ENCODE results near the gene KASH5. TPM values are rescaled to one million over a fixed set of nuclear protein-coding genes. Genes with fewer than 3 reads are reported as not detected.
"Not testable (repeated sequence)": the region's sequence is repeated elsewhere in the genome, so short reads cannot be mapped to it uniquely, and the experiment has no call there.

Gene KASH5
- total RNA-seq, 1 donor from 2014 or later, result 1.7 TPM

DNA sequence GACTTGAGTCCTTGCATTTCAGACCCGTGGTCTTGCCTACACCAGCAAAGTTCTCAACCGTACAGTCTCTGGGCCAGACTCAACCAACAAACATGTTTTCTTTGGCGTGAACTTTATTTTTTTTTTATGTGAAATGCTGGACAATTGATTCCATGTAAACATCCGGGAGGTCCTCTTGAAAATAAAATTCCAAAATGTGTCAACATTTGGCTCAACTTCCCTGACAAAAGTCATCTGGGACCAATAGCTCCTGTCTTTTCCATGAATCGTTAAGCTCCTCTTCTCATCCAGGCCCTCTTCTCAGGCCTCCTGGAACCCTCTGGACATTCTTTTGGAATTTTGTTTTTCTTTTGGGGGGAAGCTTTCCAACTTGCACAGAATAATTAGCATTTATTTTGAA is 67.7 kb downstream of the KASH5 start:
- DNase-seq (ENCODE audit: low spot score), result no peak

DNA sequence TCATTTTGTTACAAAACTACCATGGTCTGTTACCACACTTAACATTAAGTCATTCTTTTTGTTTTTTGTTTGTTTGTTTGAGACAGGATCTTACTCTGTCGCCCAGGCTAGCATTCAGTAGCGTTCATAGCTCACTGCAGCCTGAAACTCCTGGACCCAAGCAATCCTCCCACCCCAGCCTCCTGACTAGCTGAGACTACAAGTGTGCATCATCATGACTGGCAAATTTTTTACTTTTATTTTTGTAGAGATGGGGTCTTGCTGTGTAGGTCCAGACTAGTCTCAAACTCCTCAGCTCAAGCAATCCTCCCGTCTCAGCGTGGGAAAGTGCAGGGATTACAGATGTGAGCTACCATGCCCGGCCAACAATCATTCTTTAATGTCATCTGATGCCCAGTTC is 68.3 kb downstream of the KASH5 start:
- DNase-seq (ENCODE audit: low spot score), result no peak

DNA sequence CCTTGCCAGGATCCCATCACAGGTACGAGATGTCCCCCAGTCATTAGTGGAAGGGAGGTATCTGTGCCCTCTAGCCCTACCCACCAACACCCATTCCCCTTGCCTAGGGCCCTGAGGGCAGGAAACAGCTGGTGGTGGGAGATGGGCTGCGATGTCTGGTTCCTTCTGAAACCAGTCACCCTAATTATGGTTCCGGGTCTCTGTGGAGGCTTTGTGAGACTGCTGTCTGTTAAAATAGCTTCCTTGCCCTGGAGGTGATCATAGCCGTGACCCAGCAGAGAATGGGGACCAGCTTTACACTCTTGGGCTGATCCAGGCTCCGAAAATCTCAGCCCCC is 70.5 kb downstream of the KASH5 start:
- DNase-seq (ENCODE audit: low spot score), result no peak

DNA sequence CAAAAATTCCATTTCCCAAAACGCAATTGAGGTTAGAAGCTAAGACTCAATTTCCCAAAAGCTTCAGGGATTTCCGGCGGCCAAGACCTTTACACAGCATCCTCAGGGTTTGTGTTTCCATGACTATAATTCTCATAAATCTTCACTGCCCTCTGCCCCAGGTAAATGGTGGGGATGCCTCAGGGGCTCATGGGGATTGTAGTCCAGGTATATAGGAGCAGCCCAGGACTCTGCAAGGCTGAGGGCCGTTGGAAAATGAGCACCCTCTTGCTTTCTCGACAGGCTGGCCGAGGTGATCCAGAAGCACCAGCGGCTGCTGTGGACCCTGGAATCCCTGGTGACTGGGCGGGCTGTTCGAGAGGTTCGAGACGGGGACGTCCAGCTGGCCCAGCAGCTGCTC is 71.3 kb downstream of the KASH5 start:
- no peak for DNase-seq (ENCODE audit: low spot score)

DNA sequence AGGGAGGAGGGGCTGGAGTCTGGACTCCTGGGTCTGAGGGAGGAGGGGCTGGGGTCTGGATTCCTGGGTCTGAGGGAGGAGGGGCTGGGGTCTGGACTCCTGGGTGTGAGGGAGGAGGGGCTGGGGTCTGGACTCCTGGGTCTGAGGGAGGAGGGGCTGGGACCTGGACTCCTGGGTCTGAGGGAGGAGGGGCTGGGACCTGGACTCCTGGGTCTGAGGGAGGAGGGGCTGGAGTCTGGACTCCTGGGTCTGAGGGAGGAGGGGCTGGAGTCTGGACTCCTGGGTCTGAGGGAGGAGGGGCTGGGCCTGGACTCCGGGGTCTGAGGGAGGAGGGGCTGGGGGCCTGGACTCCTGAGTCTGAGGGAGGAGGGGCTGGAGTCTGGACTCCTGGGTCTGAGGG is 73.1 kb downstream of the KASH5 start:
- not testable (repeated sequence) for DNase-seq (ENCODE audit: low spot score)

DNA sequence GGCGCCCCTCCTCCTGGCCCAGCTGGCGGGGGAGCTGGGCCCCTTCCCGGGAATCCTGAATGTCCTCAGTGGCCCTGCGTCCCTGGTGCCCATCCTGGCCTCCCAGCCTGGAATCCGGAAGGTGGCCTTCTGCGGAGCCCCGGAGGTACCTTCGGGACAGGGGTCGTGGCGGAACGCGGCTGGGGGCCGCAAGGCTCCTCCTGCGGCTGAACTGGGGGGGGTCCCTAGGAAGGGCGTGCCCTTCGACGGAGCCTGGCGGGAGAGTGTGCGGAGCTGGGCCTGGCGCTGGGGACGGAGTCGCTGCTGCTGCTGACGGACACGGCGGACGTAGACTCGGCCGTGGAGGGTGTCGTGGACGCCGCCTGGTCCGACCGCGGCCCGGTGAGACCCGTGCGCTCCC is 73.6 kb downstream of the KASH5 start:
- no peak for DNase-seq (ENCODE audit: low spot score)

DNA sequence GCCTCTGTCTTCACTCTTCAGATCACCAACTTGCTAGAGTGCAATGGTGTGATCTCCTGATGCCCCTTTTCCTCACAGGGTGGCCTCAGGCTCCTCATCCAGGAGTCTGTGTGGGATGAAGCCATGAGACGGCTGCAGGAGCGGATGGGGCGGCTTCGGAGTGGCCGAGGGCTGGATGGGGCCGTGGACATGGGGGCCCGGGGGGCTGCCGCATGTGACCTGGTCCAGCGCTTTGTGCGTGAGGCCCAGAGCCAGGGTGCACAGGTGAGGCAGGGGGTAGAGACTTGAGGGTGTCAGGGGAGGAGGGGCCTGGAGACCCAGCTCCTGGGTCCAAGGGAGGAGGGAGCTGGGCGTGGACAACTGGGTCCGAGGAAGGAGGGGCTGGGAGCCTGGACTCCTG is 74.4 kb downstream of the KASH5 start:
- no peak for DNase-seq (ENCODE audit: low spot score)

DNA sequence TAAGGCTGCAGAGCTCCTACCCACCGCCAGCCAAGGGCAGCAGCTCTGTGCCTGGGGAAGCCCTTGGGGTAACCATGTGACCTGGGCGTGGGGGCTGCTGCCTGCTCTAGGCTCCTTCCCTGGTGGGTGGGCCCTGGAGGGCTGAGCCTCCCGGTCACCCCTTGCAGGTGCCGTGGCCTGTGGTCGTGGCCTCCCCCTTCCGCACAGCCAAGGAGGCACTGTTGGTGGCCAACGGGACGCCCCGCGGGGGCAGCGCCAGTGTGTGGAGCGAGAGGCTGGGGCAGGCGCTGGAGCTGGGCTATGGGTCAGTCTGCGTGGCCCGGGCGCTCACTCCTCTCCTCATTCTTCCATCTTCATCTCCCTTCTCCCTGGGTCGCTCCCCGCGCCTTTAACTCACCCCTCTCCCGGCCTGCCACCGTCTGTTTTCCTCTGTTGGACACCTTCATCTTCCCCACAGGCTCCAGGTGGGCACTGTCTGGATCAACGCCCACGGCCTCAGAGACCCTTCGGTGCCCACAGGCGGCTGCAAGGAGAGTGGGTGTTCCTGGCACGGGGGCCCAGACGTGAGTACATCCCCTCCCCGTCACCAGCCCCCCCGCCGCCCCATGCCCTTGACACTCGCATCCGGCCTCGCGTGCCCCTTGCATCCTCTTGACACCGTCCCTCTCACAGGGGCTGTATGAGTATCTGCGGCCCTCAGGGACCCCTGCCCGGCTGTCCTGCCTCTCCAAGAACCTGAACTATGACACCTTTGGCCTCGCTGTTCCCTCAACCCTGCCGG is 76.1 kb downstream of the KASH5 start:
- DNase-seq (ENCODE audit: low spot score), result no peak

DNA sequence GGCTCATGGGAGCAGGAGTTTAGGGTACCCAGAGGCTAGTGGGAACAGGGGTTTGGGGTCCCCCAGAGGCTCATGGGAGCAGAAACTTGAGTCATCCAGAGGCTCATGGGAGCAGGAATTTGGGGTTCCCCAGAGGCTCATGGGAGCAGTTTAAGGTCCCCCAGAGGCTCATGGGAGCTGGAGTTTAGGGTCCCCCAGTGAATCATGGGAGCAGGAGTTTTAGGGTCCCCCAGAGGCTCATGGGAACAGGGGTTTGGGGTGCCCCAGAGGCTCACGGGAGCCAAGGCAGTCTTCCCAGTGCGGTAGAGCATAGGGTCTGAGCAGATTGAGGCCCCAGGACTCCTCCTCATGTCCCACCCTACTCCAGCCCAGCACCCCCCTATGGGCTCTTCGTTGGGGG is 77.3 kb downstream of the KASH5 start:
- no peak for DNase-seq (ENCODE audit: low spot score)

Other genes starting within 250 kb of the KASH5 start
- gene HRC, start 232.9 kb upstream of the KASH5 start, total RNA-seq (ENCODE audit: insufficient read depth, low replicate concordance), result 0.72 TPM
- 8.2 TPM for gene TRPM4, start 230.5 kb upstream of the KASH5 start, total RNA-seq (ENCODE audit: insufficient read depth, low replicate concordance)
- 3.6 TPM for gene SLC6A16, start 63.1 kb upstream of the KASH5 start, total RNA-seq (ENCODE audit: insufficient read depth, low replicate concordance)
- gene CD37, start 52.8 kb upstream of the KASH5 start, total RNA-seq (ENCODE audit: insufficient read depth, low replicate concordance), result 0.96 TPM
- 25.5 TPM for gene TEAD2, start 25.8 kb upstream of the KASH5 start, total RNA-seq (ENCODE audit: insufficient read depth, low replicate concordance)
- not detected for gene DKKL1, start 24.4 kb upstream of the KASH5 start, total RNA-seq (ENCODE audit: insufficient read depth, low replicate concordance)
- gene PTH2, start 35.2 kb downstream of the KASH5 start, total RNA-seq (ENCODE audit: insufficient read depth, low replicate concordance), result not detected
- not detected for gene GFY, start 37.1 kb downstream of the KASH5 start, total RNA-seq (ENCODE audit: insufficient read depth, low replicate concordance)
- 0.72 TPM for gene SLC17A7, start 53.3 kb downstream of the KASH5 start, total RNA-seq (ENCODE audit: insufficient read depth, low replicate concordance)
- gene PIH1D1, start 63.6 kb downstream of the KASH5 start, total RNA-seq (ENCODE audit: insufficient read depth, low replicate concordance), result 61.9 TPM
- gene ALDH16A1, start 65.0 kb downstream of the KASH5 start, total RNA-seq (ENCODE audit: insufficient read depth, low replicate concordance), result 18.3 TPM
- 1.9 TPM for gene FLT3LG, start 86.0 kb downstream of the KASH5 start, total RNA-seq (ENCODE audit: insufficient read depth, low replicate concordance)
- 1,894 TPM for gene RPL13A, start 99.4 kb downstream of the KASH5 start, total RNA-seq (ENCODE audit: insufficient read depth, low replicate concordance)
- gene RPS11, start 108.2 kb downstream of the KASH5 start, total RNA-seq (ENCODE audit: insufficient read depth, low replicate concordance), result 4,623 TPM
- gene FCGRT, start 124.4 kb downstream of the KASH5 start, total RNA-seq (ENCODE audit: insufficient read depth, low replicate concordance), result 121 TPM
- 136 TPM for gene RCN3, start 139.8 kb downstream of the KASH5 start, total RNA-seq (ENCODE audit: insufficient read depth, low replicate concordance)
- 52.0 TPM for gene NOSIP, start 192.3 kb downstream of the KASH5 start, total RNA-seq (ENCODE audit: insufficient read depth, low replicate concordance)
- gene PRRG2, start 193.1 kb downstream of the KASH5 start, total RNA-seq (ENCODE audit: insufficient read depth, low replicate concordance), result not detected
- gene PRR12, start 202.9 kb downstream of the KASH5 start, total RNA-seq (ENCODE audit: insufficient read depth, low replicate concordance), result 1.9 TPM